ENCODE data around the gene MAGEA1. TPM values are rescaled to one million over a fixed set of nuclear protein-coding genes. Genes with fewer than 3 reads are reported as not detected.

Gene MAGEA1
- total and polyA plus RNA-seq, 2 donors (not counting 1 experiment from before 2014, with no cell fraction given) = not detected

DNA sequence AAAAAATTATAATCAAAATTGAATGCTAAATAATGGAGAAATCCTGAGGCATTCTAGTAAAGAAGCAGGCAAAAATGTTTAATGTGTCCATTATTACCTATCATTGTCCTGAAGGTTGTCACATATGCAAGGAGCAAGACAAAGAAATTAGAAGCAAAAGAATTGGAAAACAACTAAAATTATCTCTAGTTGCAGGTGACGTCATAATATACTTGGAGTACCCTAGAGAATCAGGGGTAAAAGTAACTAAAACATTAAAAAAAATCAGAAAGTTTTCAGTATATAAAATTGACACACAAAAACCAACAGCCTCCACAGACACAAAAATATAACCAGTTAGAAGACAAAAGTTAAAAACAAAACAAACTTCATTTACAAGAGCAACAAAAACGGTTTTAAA lies 21.4 kb downstream of the MAGEA1 start:
- Histone ChIP-seq H3K4me2 (ENCODE audit: extremely low read depth, insufficient read depth, low read length) (no peak overlapping the region), H3K27me3 (ENCODE audit: control insufficient read depth, insufficient read depth, low read length) (no peaks in the 10 kb centered on the region), H2AFZ (ENCODE audit: low read length) (no peak overlapping the region), H3K36me3 (ENCODE audit: control insufficient read depth, insufficient read depth, low read length) (no peaks in the 10 kb centered on the region), H4K20me1 (ENCODE audit: control insufficient read depth, extremely low read depth, insufficient read depth, low read length) (no peaks in the 10 kb centered on the region), H3K4me1 (ENCODE audit: control insufficient read depth, extremely low read depth, insufficient read depth, low read length) (no peaks in the 10 kb centered on the region), H3K27ac (ENCODE audit: insufficient read depth, low read length) (no peak overlapping the region), H3K4me3 (replicated peaks in 1 of 4; ENCODE audit: control extremely low read depth in 1 of 4, insufficient read depth in 1 of 4, low read depth in 3 of 4, low read length in 4 of 4) (no peak overlapping the region), H3K9me3 (ENCODE audit: control insufficient read depth, insufficient read depth, low read depth, low read length) (no peaks in the 10 kb centered on the region), H3K9ac (ENCODE audit: insufficient read depth, low read length) (no peak overlapping the region), H3K79me2 (ENCODE audit: control insufficient read depth, insufficient read depth, low read length) (no peaks in the 10 kb centered on the region)
- DNase-seq (ENCODE audit: low read depth in 2 of 2) = no peak
- no peak for TF ChIP-seq CTCF (conservative IDR thresholded peaks at IDR 0.05 in 1 of 2, IDR thresholded peaks at IDR 0.05 in 1 of 2; ENCODE audit: low read depth in 1 of 2, low read length in 2 of 2)
- TF ChIP-seq EZH2 (IDR thresholded peaks at IDR 0.05; ENCODE audit: low read length, missing control alignments) = no peak

- Histone ChIP-seq H3K79me2 (ENCODE audit: control insufficient read depth, insufficient read depth, low read length) (no peaks in the 10 kb centered on the region), H3K4me1 (ENCODE audit: control insufficient read depth, extremely low read depth, insufficient read depth, low read length) (no peaks in the 10 kb centered on the region), H3K9me3 (ENCODE audit: control insufficient read depth, insufficient read depth, low read depth, low read length) (no peaks in the 10 kb centered on the region), H3K9ac (ENCODE audit: insufficient read depth, low read length) (no peak overlapping the region), H3K27ac (ENCODE audit: insufficient read depth, low read length) (no peak overlapping the region), H2AFZ (ENCODE audit: low read length) (no peak overlapping the region), H3K36me3 (ENCODE audit: control insufficient read depth, insufficient read depth, low read length) (no peaks in the 10 kb centered on the region), H3K4me2 (ENCODE audit: extremely low read depth, insufficient read depth, low read length) (no peak overlapping the region), H4K20me1 (ENCODE audit: control insufficient read depth, extremely low read depth, insufficient read depth, low read length) (no peaks in the 10 kb centered on the region), H3K4me3 (replicated peaks in 1 of 4; ENCODE audit: control extremely low read depth in 1 of 4, insufficient read depth in 1 of 4, low read depth in 3 of 4, low read length in 4 of 4) (no peak overlapping the region), H3K27me3 (ENCODE audit: control insufficient read depth, insufficient read depth, low read length) (no peaks in the 10 kb centered on the region)
- DNase-seq (ENCODE audit: low read depth in 2 of 2) = no peak
- TF ChIP-seq CTCF (conservative IDR thresholded peaks at IDR 0.05 in 1 of 2, IDR thresholded peaks at IDR 0.05 in 1 of 2; ENCODE audit: low read depth in 1 of 2, low read length in 2 of 2) (no peak), EZH2 (IDR thresholded peaks at IDR 0.05; ENCODE audit: low read length, missing control alignments) (no peak)
These were observed 27.5 kb downstream of the MAGEA1 start for GRCh38 chrX:153206425-153207046.

GRCh38 chrX:153209347-153209746 lies 30.3 kb downstream of the MAGEA1 start:
- Histone ChIP-seq H3K9me3 (ENCODE audit: control insufficient read depth, insufficient read depth, low read depth, low read length) (no peaks in the 10 kb centered on the region), H3K9ac (ENCODE audit: insufficient read depth, low read length) (no peak overlapping the region), H3K4me3 (replicated peaks in 1 of 4; ENCODE audit: control extremely low read depth in 1 of 4, insufficient read depth in 1 of 4, low read depth in 3 of 4, low read length in 4 of 4) (no peak overlapping the region), H2AFZ (ENCODE audit: low read length) (no peak overlapping the region), H3K27me3 (ENCODE audit: control insufficient read depth, insufficient read depth, low read length) (no peaks in the 10 kb centered on the region), H3K79me2 (ENCODE audit: control insufficient read depth, insufficient read depth, low read length) (no peaks in the 10 kb centered on the region), H3K36me3 (ENCODE audit: control insufficient read depth, insufficient read depth, low read length) (no peaks in the 10 kb centered on the region), H3K4me1 (ENCODE audit: control insufficient read depth, extremely low read depth, insufficient read depth, low read length) (no peaks in the 10 kb centered on the region), H4K20me1 (ENCODE audit: control insufficient read depth, extremely low read depth, insufficient read depth, low read length) (no peaks in the 10 kb centered on the region), H3K27ac (ENCODE audit: insufficient read depth, low read length) (no peak overlapping the region), H3K4me2 (ENCODE audit: extremely low read depth, insufficient read depth, low read length) (no peak overlapping the region)
- peak in 1 of 2 donors; percentile 13 for DNase-seq (ENCODE audit: low read depth in 2 of 2)
- no peak for TF ChIP-seq EZH2 (IDR thresholded peaks at IDR 0.05; ENCODE audit: low read length, missing control alignments)
- no peak for TF ChIP-seq CTCF (conservative IDR thresholded peaks at IDR 0.05 in 1 of 2, IDR thresholded peaks at IDR 0.05 in 1 of 2; ENCODE audit: low read depth in 1 of 2, low read length in 2 of 2)

Measured in fibroblast of lung (primary cell).